Heart left ventricle (tissue), 16 donors: Measurements from ENCODE around the gene DAB1. TPM values are rescaled to one million over a fixed set of nuclear protein-coding genes. Genes with fewer than 3 reads are reported as not detected.

Source experiments
- ATAC-seq, 4 donors: fragments of 200-7000 bp; cut with Tn5 transposase; one replicate each; pipeline ENCODE4 v1.9.1; 2020 to 2022; ENCODE audit warnings: moderate library complexity in 4 of 4, mild to moderate bottlenecking in 3 of 4, moderate number of reproducible peaks in 1 of 4
- DNase-seq, 5 donors: peaks; one replicate each; pipeline ENCODE4 v3.0.0-alpha.2; 2020
- H3K27ac ChIP-seq, 12 donors: fragments of 200-600 bp; sonication (generic) in 4 of 12; one replicate each; pipeline versions ENCODE4 v1.5.0 to v1.8.0; 2016 to 2022; ENCODE audit warnings: mild to moderate bottlenecking in 2 of 12
- H3K27me3 ChIP-seq, 9 donors: fragments of 200-600 bp; sonication (generic) in 2 of 9; one replicate each; pipeline versions ENCODE4 v1.5.1 to v1.8.0; 2016 to 2022; ENCODE audit warnings: mild to moderate bottlenecking in 3 of 9
- H3K36me3 ChIP-seq, 9 donors: fragments of 200-600 bp; sonication (generic) in 2 of 9; one replicate each; pipeline versions ENCODE4 v1.5.0 to v1.8.0; 2018 to 2022; ENCODE audit warnings: mild to moderate bottlenecking in 2 of 9
- H3K4me1 ChIP-seq, 12 donors: fragments of 200-600 bp; sonication (generic) in 4 of 12; one replicate each; pipeline versions ENCODE4 v1.5.0 to v1.8.0; 2016 to 2022; ENCODE audit warnings: mild to moderate bottlenecking in 3 of 12
- H3K4me3 ChIP-seq, 12 donors: fragments of 200-600 bp; sonication (generic) in 4 of 12; one replicate each; pipeline versions ENCODE4 v1.5.0 to v1.8.0; 2017 to 2022; ENCODE audit warnings: mild to moderate bottlenecking in 9 of 12, moderate library complexity in 4 of 12
- H3K9me3 ChIP-seq, 12 donors: fragments of 200-600 bp; sonication (generic) in 4 of 12; one replicate each; pipeline versions ENCODE4 v1.5.0 to v1.8.0; 2016 to 2022; ENCODE audit warnings: mild to moderate bottlenecking in 1 of 12
- CTCF ChIP-seq, 12 donors: fragments of 200-600 bp; sonication (generic) in 4 of 12; IDR thresholded peaks; one replicate each; pipeline versions ENCODE4 v1.5.0 to v1.8.0; 2018 to 2022; ENCODE audit warnings: antibody characterized with exemption in 12 of 12, mild to moderate bottlenecking in 5 of 12
- POLR2A ChIP-seq, 2 donors: fragments of 450-650 bp; IDR thresholded peaks; one replicate each; pipeline ENCODE4 v1.6.1; 2017; ENCODE audit warnings: antibody characterized with exemption in 2 of 2, mild to moderate bottlenecking in 2 of 2, moderate library complexity in 2 of 2
- WGBS, 4 donors: extraction: QIAGEN DNeasy Blood & Tissue Kit in 2 of 4; methylation state at CpG; one replicate each; pipeline versions ENCODE4 v1.1.5 to v1.1.7; 2013 to 2018; 5-methylcytosine and 5-hydroxymethylcytosine counted together
- intact Hi-C, 10 donors: fragments of 100-400 bp; cut with DNase I; formaldehyde crosslinking; loops; one replicate each; pipeline versions ENCODE4 v1.11.1 to v1.14.2; 2022
- polyA plus RNA-seq, 2 donors: library from polyadenylated mRNA; stranded (reverse); fragments of 200-250 nt; gene quantifications; one replicate each; pipeline ENCODE4 v1.2.3, GENCODE V29; 2013
- total RNA-seq, 9 donors: library from RNA; depleted of rRNA in 2 of 9; stranded (reverse); fragments of >200 nt in 2 of 9; fragmentation: NEBNext Ultra II Directional in 3 of 9; extraction: Animal tissue kit (Norgen Biotek cat#: 25700) in 3 of 9; gene quantifications; one replicate each; pipeline versions ENCODE4 v1.1.0 to v1.2.4, GENCODE V29; 2016 to 2023
- donor health status: ischemic (EF 13 %, LVEDD 7.1; RV severe dilation, severe dysfunction).
- donor health status: healthy with polysubstance abuse.
- donor health status: DM: no; HTN: yes; CAD: no.
- donor health status: DM: no; HTN: no; CAD: no.
- donor health status: ischemic (EF 25% LVEDD 6.9; RV normal size, moderate dysfunction).
- donor health status: ischemic (EF 25% LVEDD 5.7; RV mildly dilated, moderate dysfunction).
- donor health status: healthy.
- donor health status: DM: yes; HTN: yes; CAD: no.
- donor health status: ischemic (EF 35%, LVEDD 5.7; RV mildly dilated, moderate dysfunction).
- donor health status: nonischemic (EF 11% LVEDD 7.7; RV severe dilation, severe dysfunction).
- donor health status: DM: yes; HTN: yes; CAD: no.
- donor health status: PGD.
- donor health status: ischemic (EF 29% LVEDD 5.4; RV normal size, mild dysfunction).
- donor health status: nonischemic (EF 23%, LVEDD 6.1; RV moderate dilation, normal function).

Gene DAB1
- total and polyA plus RNA-seq, 11 donors, result 0.26 to 28.8 (median 5.2) TPM

- no peaks in the 10 kb centered on the region for H3K36me3 ChIP-seq
- H3K4me1 ChIP-seq, result peaks cover 0 to 28% (median 0%) of the 10 kb centered on the region in 12 donors
- intact Hi-C loops, result no loop called here
- DNase-seq, result no peak
- 73 to 82% (median 78%) methylated on average over 3 of the region's 3 CpGs for WGBS, 4 donors
- no peak for ATAC-seq
- H3K9me3 ChIP-seq, result no peaks in the 10 kb centered on the region
- TF ChIP-seq CTCF (IDR thresholded peaks at IDR 0.05) (no peak), POLR2A (IDR thresholded peaks at IDR 0.05) (no peak)
- H3K27ac ChIP-seq, result no peak overlapping the region
- H3K4me3 ChIP-seq, result no peak overlapping the region
- H3K27me3 ChIP-seq, result no peaks in the 10 kb centered on the region
Measured at GRCh38 chr1:57109883-57110282, 314.0 kb downstream of the DAB1 start.

GRCh38 chr1:57109247-57109646, 314.6 kb downstream of the DAB1 start:
- H3K4me1 ChIP-seq, result peaks cover 0 to 25% (median 0%) of the 10 kb centered on the region in 12 donors
- H3K9me3 ChIP-seq, result no peaks in the 10 kb centered on the region
- DNase-seq (no peak), ATAC-seq (peak in 1 of 4 donors; percentile 33)
- no peak for TF ChIP-seq POLR2A (IDR thresholded peaks at IDR 0.05)
- TF ChIP-seq CTCF (IDR thresholded peaks at IDR 0.05), result no peak
- intact Hi-C loops, result no loop called here
- H3K4me3 ChIP-seq, result no peak overlapping the region
- H3K27me3 ChIP-seq, result no peaks in the 10 kb centered on the region
- 12 to 26% (median 17%) methylated on average over 1 of the region's 1 CpG for WGBS, 4 donors
- H3K27ac ChIP-seq, result no peak overlapping the region
- H3K36me3 ChIP-seq, result no peaks in the 10 kb centered on the region

GRCh38 chr1:57106296-57106695, 317.6 kb downstream of the DAB1 start:
- Histone ChIP-seq H3K36me3 (no peaks in the 10 kb centered on the region), H3K4me3 (no peak overlapping the region), H3K4me1 (peaks cover 0 to 32% (median 2%) of the 10 kb centered on the region in 12 donors), H3K9me3 (no peaks in the 10 kb centered on the region), H3K27me3 (no peaks in the 10 kb centered on the region), H3K27ac (no peak overlapping the region)
- DNase-seq (no peak), ATAC-seq (no peak)
- intact Hi-C loops, result no loop called here
- TF ChIP-seq POLR2A (IDR thresholded peaks at IDR 0.05), result no peak
- TF ChIP-seq CTCF (IDR thresholded peaks at IDR 0.05), result no peak
- 91 to 94% (median 92%) methylated on average over 4 of the region's 4 CpGs for whole genome bisulfite sequencing, 4 donors

GRCh38 chr1:57102561-57103326, 321.1 kb downstream of the DAB1 start:
- TF ChIP-seq POLR2A (IDR thresholded peaks at IDR 0.05) (no peak), CTCF (IDR thresholded peaks at IDR 0.05) (no peak)
- WGBS, 4 donors, result 47 to 57% (median 52%) methylated on average over 7 of the region's 7 CpGs
- Histone ChIP-seq H3K27ac (peak overlapping the region in 2 of 12 donors; percentile 8 to 23), H3K4me1 (peaks cover 0 to 12% (median 0%) of the 10 kb centered on the region in 12 donors), H3K9me3 (no peaks in the 10 kb centered on the region), H3K36me3 (no peaks in the 10 kb centered on the region), H3K4me3 (no peak overlapping the region), H3K27me3 (no peaks in the 10 kb centered on the region)
- ATAC-seq (peak in 2 of 4 donors; percentile 22 to 26), DNase-seq (no peak)
- intact Hi-C loops, result no loop called here
